ENCODE measurements around the gene WWC2. TPM values are rescaled to one million over a fixed set of nuclear protein-coding genes. Genes with fewer than 3 reads are reported as not detected.
A peak's percentile ranks its signal among the peaks of the same experiment; 100 is the strongest.
"Not testable (repeated sequence)": the region's sequence is repeated elsewhere in the genome, so short reads cannot be mapped to it uniquely, and the experiment has no call there.

The WWC2 gene
- total RNA-seq, 4 donors from 2014 or later, result 11.2 to 14.7 (median 12.4) TPM

DNA sequence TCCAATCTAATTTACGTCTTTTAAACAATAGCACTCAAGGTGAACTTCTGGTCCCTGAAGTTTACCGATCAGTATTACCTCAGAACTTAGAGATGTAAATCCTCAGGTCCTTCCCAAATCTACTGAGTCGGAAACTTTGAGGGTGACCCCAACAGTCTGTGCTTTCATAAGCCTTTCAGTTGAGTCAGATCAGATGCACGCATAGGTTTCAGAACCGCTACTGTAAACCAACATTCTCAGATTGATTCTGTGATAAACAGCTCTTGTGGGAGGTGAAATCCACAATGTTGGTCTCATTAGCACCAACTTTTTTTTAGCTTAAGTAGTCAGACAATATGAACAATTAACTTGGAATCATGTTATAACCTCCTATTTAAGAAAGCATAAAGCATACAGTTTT lies 86.0 kb downstream of the WWC2 start:
- WGBS, 2 donors, result 84 to 95% methylated on average over 5 of the region's 5 CpGs
- intact Hi-C loops (cut with DNase I; ENCODE audit: low total_unique reads), result no loop called here
- no peak for DNase-seq (ENCODE audit: low spot score in 2 of 2)
- TF ChIP-seq, protein P1, sequence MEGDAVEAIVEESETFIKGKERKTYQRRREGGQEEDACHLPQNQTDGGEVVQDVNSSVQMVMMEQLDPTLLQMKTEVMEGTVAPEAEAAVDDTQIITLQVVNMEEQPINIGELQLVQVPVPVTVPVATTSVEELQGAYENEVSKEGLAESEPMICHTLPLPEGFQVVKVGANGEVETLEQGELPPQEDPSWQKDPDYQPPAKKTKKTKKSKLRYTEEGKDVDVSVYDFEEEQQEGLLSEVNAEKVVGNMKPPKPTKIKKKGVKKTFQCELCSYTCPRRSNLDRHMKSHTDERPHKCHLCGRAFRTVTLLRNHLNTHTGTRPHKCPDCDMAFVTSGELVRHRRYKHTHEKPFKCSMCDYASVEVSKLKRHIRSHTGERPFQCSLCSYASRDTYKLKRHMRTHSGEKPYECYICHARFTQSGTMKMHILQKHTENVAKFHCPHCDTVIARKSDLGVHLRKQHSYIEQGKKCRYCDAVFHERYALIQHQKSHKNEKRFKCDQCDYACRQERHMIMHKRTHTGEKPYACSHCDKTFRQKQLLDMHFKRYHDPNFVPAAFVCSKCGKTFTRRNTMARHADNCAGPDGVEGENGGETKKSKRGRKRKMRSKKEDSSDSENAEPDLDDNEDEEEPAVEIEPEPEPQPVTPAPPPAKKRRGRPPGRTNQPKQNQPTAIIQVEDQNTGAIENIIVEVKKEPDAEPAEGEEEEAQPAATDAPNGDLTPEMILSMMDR (IDR thresholded peaks at IDR 0.05), result no peak
- TF ChIP-seq POLR2A (IDR thresholded peaks at IDR 0.05), result no peak
- H3K4me3 ChIP-seq (ENCODE audit: low read depth, poor library complexity, severe bottlenecking), result no peak overlapping the region

DNA sequence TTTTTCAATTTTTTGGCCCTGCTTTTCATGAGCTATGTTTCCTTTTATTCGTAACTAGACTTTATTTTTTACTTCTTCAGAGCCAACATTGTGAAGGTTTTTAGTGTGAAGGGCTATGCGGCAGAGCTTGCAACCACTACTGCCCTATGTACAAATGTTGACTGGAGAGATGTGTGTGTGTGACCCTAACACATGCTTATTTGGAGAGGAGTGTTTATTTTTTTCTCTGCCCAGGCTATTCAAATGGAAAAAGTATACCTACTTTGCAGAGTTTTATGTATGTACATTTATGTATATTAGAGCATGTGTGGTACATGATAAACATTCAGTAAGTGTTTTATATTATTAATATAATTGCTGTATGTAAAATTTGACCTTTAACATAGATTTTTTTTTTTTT lies 86.5 kb downstream of the WWC2 start:
- no peak for TF ChIP-seq POLR2A (IDR thresholded peaks at IDR 0.05)
- TF ChIP-seq, protein P1 (IDR thresholded peaks at IDR 0.05), result no peak
- WGBS, 2 donors, result 89 to 96% methylated on average over 2 of the region's 2 CpGs
- intact Hi-C loops (cut with DNase I; ENCODE audit: low total_unique reads), result no loop called here
- H3K4me3 ChIP-seq (ENCODE audit: low read depth, poor library complexity, severe bottlenecking), result no peak overlapping the region
- no peak for DNase-seq (ENCODE audit: low spot score in 2 of 2)

DNA sequence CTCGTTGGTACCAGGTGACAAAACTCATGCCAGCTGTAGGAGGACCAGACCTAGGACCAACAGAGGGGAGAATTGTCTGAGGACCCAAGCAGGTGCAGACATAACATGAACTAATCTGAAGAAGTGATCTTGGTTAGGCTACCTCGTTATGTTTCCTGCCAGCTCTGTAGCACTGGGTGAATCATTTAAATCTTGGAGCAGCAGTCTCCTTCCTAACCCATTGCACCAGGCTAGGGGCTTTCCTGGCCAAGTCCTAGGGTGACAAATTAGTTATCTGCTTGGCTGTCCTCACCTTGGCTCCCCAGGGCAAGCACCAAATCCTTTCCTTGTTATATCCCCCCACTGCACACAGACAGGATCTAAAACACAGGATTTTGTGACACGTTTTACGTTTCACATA lies 87.8 kb downstream of the WWC2 start:
- DNase-seq (ENCODE audit: low spot score in 2 of 2), result no peak
- 82 to 83% methylated on average over 4 of the region's 4 CpGs for WGBS, 2 donors
- TF ChIP-seq, protein P1 (IDR thresholded peaks at IDR 0.05), result no peak
- no peak for TF ChIP-seq POLR2A (IDR thresholded peaks at IDR 0.05)
- intact Hi-C loops (cut with DNase I; ENCODE audit: low total_unique reads), result no loop called here
- H3K4me3 ChIP-seq (ENCODE audit: low read depth, poor library complexity, severe bottlenecking), result no peak overlapping the region

DNA sequence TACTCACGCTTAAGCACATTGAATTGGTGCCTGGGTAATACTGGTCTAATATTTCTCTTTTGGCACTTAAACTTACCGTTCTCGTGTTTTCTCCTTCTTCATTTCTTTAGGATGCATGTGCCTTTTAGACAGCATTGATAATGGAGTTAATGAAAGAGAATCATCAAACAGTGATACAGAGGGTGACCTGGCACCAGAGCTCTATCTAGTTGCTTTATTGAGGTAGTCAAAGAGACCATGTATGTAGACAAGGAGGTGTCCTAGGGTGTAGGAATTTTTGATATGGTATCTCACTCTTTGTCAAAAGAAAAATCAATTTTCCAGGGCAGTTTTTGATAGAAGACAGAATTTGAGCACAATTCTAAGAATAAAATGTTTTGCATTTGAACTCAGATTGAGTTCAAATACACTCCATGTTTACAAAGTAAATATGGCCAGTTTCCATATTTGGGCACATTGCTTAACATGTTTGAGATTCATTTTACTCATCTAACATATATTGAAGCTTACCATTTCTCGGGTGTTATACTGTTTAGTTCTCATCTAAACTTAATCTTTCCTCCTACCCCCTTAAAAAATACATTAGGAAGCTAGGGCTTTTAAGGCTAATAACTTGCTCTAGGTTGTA lies 92.0 kb downstream of the WWC2 start:
- 91 to 93% methylated on average over 4 of the region's 4 CpGs for WGBS, 2 donors
- TF ChIP-seq POLR2A (IDR thresholded peaks at IDR 0.05), result no peak
- TF ChIP-seq, protein P1 (IDR thresholded peaks at IDR 0.05), result no peak

DNA sequence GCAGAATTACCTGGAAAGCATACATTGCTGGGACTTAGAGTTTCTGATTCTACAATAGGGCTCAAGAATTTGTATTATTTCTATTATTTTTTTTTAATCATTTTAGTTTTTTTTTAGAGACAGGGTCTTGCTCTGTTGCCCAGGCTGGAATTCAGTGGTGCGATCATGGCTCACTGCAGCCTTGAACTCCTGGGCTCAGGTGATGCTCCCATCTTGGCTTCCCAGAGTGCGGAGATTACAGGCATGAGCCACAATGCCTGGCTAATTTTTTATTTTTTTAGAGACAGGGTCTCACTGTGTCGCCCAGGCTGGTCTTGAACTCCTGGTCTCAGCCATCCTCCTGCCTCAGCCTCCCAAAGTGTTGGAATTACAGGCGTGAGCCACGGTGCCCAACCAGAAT lies 92.6 kb downstream of the WWC2 start:
- TF ChIP-seq, protein P1 (IDR thresholded peaks at IDR 0.05), result no peak
- no peak for TF ChIP-seq POLR2A (IDR thresholded peaks at IDR 0.05)
- no peak overlapping the region for H3K4me3 ChIP-seq (ENCODE audit: low read depth, poor library complexity, severe bottlenecking)
- intact Hi-C loops (cut with DNase I; ENCODE audit: low total_unique reads), result no loop called here
- 93 to 97% methylated on average over 5 of the region's 5 CpGs for WGBS, 2 donors
- DNase-seq (ENCODE audit: low spot score in 2 of 2), result no peak

More for the DNA sequence above, 92.0 kb downstream of the WWC2 start:
- no peak overlapping the region for H3K4me3 ChIP-seq (ENCODE audit: low read depth, poor library complexity, severe bottlenecking)
- no peak for DNase-seq (ENCODE audit: low spot score in 2 of 2)
- intact Hi-C loops (cut with DNase I; ENCODE audit: low total_unique reads), result no loop called here

DNA sequence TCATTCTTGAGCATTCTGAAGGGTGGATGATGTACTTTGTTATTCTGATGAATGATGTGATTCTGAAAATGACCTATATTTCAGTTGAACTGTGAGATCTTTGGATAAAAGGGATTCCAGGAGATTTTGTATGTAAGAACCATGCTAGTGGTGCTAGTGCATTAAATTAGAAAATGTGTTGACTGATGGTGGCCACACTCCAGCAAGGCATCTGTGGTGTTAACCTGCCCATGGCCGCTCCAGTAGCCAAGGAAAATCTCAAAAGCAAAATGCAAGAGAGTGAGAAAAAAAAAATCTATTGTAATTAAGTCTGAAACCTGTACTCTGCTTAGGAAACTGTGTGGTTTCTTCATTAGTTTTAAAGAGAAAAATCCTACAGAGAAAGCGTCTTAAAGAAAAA lies 93.5 kb downstream of the WWC2 start:
- intact Hi-C loops (cut with DNase I; ENCODE audit: low total_unique reads), result no loop called here
- WGBS, 2 donors, result 90 to 91% methylated on average over 2 of the region's 2 CpGs
- H3K4me3 ChIP-seq (ENCODE audit: low read depth, poor library complexity, severe bottlenecking), result no peak overlapping the region
- DNase-seq (ENCODE audit: low spot score in 2 of 2), result no peak
- TF ChIP-seq POLR2A (IDR thresholded peaks at IDR 0.05), result no peak
- TF ChIP-seq, protein P1 (IDR thresholded peaks at IDR 0.05), result no peak

DNA sequence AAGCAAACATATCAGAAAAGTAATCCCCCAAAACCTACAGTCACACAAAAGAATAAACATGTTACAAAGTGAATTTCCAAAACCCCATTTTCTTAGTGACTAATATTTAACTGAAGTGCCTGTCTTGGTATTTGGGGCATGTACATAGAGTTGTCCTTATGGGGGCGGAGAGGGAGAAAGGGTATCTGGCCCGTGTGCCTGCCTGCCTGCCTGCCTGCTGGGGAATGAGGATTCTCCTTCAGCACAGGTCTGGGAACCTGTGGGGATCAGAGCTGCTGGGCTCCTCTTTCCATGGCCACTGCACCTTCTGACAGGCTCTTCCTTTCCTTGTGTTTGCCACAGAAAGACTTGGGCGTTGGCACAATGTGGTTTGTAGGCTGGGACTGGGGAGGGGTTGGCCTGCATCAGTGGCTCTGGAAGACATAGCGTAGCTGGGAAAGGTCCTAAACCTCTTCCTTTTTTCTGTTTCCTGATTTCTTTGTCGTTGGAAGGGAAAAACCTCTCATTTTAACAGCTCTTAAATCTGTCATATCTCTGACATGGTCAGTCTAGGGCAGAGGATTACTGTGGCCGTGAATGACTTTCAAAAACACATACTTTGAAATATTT lies 94.8 kb downstream of the WWC2 start:
- intact Hi-C loops (cut with DNase I; ENCODE audit: low total_unique reads); H3K4me3 ChIP-seq (ENCODE audit: low read depth, poor library complexity, severe bottlenecking): not testable (repeated sequence)
- 63 to 72% methylated on average over 6 of the region's 6 CpGs for WGBS, 2 donors
- peak in 1 of 2 donors; percentile 22 for DNase-seq (ENCODE audit: low spot score in 2 of 2)
